HepG2 (cell line): ENCODE measurements around the gene ST8SIA4. TPM values are rescaled to one million over a fixed set of nuclear protein-coding genes. Genes with fewer than 3 reads are reported as not detected.
A peak's percentile ranks its signal among the peaks of the same experiment; 100 is the strongest.

Experiments
- ATAC-seq: fragments of 200-7000 bp; cut with Tn5 transposase; 3 replicates; pipeline ENCODE4 v1.9.1; 2020; ENCODE audit warnings: mild to moderate bottlenecking, moderate library complexity
- BruUV-seq: library from RNA; stranded (reverse); fragments of 400-500 nt; replicated peaks from 2 replicates; lab custom pipeline; 2021; lab: Mats Ljungman, UMichigan
- CTCF ChIA-PET: fragments of 300-600 bp; formaldehyde crosslinking; extraction: SDS; loops from one replicate; lab custom pipeline; 2021; ENCODE audit warnings: low total read pairs, inconsistent platforms, low intra/inter-chr PET ratio; lab: Yijun Ruan, JAX
- POLR2A ChIA-PET: fragments of 350-600 bp; sonication (Branson Sonifier 250); formaldehyde crosslinking; loops from one replicate; lab custom pipeline; 2020; ENCODE audit warnings: antibody characterized with exemption, inconsistent platforms; lab: Yijun Ruan, JAX
- DNase-seq: peaks from one replicate; pipeline ENCODE4 v3.0.0-alpha.2; 2015; ENCODE audit warnings: low spot score
- FAIRE-seq: peaks from 3 replicates; lab custom pipeline; 2011; peaks lifted over from hg19 to GRCh38; lab: Jason Lieb, UNC
- H2AFZ ChIP-seq: one replicate; pipeline ENCODE4 v1.6.1; 2011; ENCODE audit warnings: low read length, inconsistent platforms
- H3K27ac ChIP-seq: fragments of 300-600 bp; 3 replicates; pipeline ENCODE4 v1.8.0; 2011; ENCODE audit warnings: mixed run types, mild to moderate bottlenecking, mixed read lengths, low read length, inconsistent platforms; ENCODE audit not compliant: insufficient read depth; ENCODE audit errors: extremely low read length
- H3K27me3 ChIP-seq, 2 experiments: fragments of 200-600 bp in 1 of 2; 2 replicates in 1 of 2; 3 replicates in 1 of 2; pipeline versions ENCODE4 v1.6.0 to v1.8.0; 2011; ENCODE audit warnings: low read length in 2 of 2, mild to moderate bottlenecking in 2 of 2, moderate library complexity in 2 of 2, inconsistent platforms in 1 of 2; ENCODE audit not compliant: insufficient read depth in 2 of 2, control insufficient read depth in 1 of 2
- H3K36me3 ChIP-seq, 2 experiments: fragments of 200-600 bp in 1 of 2; replicated peaks in 1 of 2; 2 replicates in 1 of 2; 3 replicates in 1 of 2; pipeline versions ENCODE4 v1.5.1 to v1.8.0; 2011; ENCODE audit warnings: low read length in 2 of 2, inconsistent platforms in 1 of 2; ENCODE audit not compliant: insufficient read depth in 2 of 2, control insufficient read depth in 1 of 2
- H3K4me1 ChIP-seq: 2 replicates; pipeline ENCODE4 v1.5.1; 2012; ENCODE audit warnings: low read length, inconsistent platforms; ENCODE audit not compliant: insufficient read depth
- H3K4me2 ChIP-seq: 2 replicates; pipeline ENCODE4 v1.6.0; 2011; ENCODE audit warnings: low read depth, low read length, inconsistent platforms
- H3K4me3 ChIP-seq, 3 experiments: fragments of 200-600 bp in 1 of 3; sonication (generic), shearing (Covaris generic) in 1 of 3; replicated peaks in 1 of 3; 2 replicates each; pipeline ENCODE4 v1.5.1; 2011 to 2016; ENCODE audit warnings: low read length in 3 of 3, inconsistent platforms in 2 of 3, low read depth in 2 of 3, mild to moderate bottlenecking in 2 of 3, control low read depth in 1 of 3, mixed read lengths in 1 of 3; ENCODE audit not compliant: insufficient read depth in 1 of 3
- H3K79me2 ChIP-seq: one replicate; pipeline ENCODE4 v1.6.1; 2011; ENCODE audit warnings: low read length, inconsistent platforms; ENCODE audit not compliant: insufficient read depth
- H3K9ac ChIP-seq: 2 replicates; pipeline ENCODE4 v1.6.0; 2011; ENCODE audit warnings: mild to moderate bottlenecking, low read depth, low read length, inconsistent platforms; ENCODE audit not compliant: insufficient read depth
- H3K9me3 ChIP-seq: 2 replicates; pipeline ENCODE4 v1.5.1; 2012; ENCODE audit warnings: mild to moderate bottlenecking, low read length
- H4K20me1 ChIP-seq: 2 replicates; pipeline ENCODE4 v1.6.0; 2011; ENCODE audit warnings: inconsistent platforms, mild to moderate bottlenecking, low read length, moderate library complexity; ENCODE audit not compliant: insufficient read depth
- CEBPB ChIP-seq: IDR thresholded peaks from 2 replicates; pipeline ENCODE4 v1.6.1; 2011; ENCODE audit warnings: low read depth, low read length, improper control_type of control experiment, borderline replicate concordance
- CREM ChIP-seq, 2 experiments: sonication (generic) in 1 of 2; formaldehyde crosslinking in 1 of 2; IDR thresholded peaks; 2 replicates each; pipeline versions ENCODE4 v1.4.0 to v1.6.1; 2016 to 2020; ENCODE audit warnings: antibody characterized with exemption in 1 of 2, mild to moderate bottlenecking in 1 of 2, missing genetic modification reagents in 1 of 2
- FOXM1 ChIP-seq: sonication (generic); formaldehyde crosslinking; IDR thresholded peaks from 2 replicates; pipeline ENCODE4 v1.5.0; 2020; ENCODE audit warnings: missing genetic modification reagents
- GLI4 ChIP-seq: sonication (generic); formaldehyde crosslinking; IDR thresholded peaks from 2 replicates; pipeline ENCODE4 v1.5.1; 2020; ENCODE audit warnings: missing genetic modification reagents, mild to moderate bottlenecking, moderate library complexity, borderline replicate concordance
- HOXA5 ChIP-seq: sonication (generic); formaldehyde crosslinking; IDR thresholded peaks from 2 replicates; pipeline ENCODE4 v1.4.0; 2020; ENCODE audit warnings: missing genetic modification reagents
- NPAS2 ChIP-seq: sonication (generic); formaldehyde crosslinking; IDR thresholded peaks from 2 replicates; pipeline ENCODE4 v1.8.0; 2022; ENCODE audit warnings: mild to moderate bottlenecking, missing genetic modification reagents, borderline replicate concordance
- RBFOX2 ChIP-seq: fragments of 200-400 bp; formaldehyde crosslinking; IDR thresholded peaks from 2 replicates; pipeline ENCODE4 v1.6.1; 2017; ENCODE audit warnings: low read depth, mild to moderate bottlenecking, low read length
- SMARCC2 ChIP-seq: fragments of 450-650 bp; IDR thresholded peaks from 2 replicates; pipeline ENCODE4 v1.6.1; 2017; ENCODE audit warnings: antibody characterized with exemption, mild to moderate bottlenecking
- TIGD3 ChIP-seq: sonication (generic); formaldehyde crosslinking; IDR thresholded peaks from 2 replicates; pipeline ENCODE4 v1.5.1; 2020; ENCODE audit warnings: mild to moderate bottlenecking, missing genetic modification reagents, borderline replicate concordance
- ZMYM4 ChIP-seq: sonication (generic); formaldehyde crosslinking; IDR thresholded peaks from 2 replicates; pipeline ENCODE4 v1.8.1; 2023; ENCODE audit warnings: mild to moderate bottlenecking, missing genetic modification reagents
- ZNF136 ChIP-seq: sonication (generic); formaldehyde crosslinking; IDR thresholded peaks from 2 replicates; pipeline ENCODE4 v1.8.1; 2022; ENCODE audit warnings: low read depth, mild to moderate bottlenecking, moderate library complexity, missing genetic modification reagents
- WGBS: methylation state at CpG from one replicate; pipeline ENCODE4 v1.1.6; 2017; ENCODE audit warnings: low lambda C conversion rate; 5-methylcytosine and 5-hydroxymethylcytosine counted together
- in situ Hi-C: cut with HindIII; loops from 2 replicates; pipeline ENCODE4 v1.10.0; 2017; ENCODE audit warnings: low pct_unique_long_range_greater_than_20kb; ENCODE audit not compliant: extremely low pct_ligation_motif_present
- intact Hi-C: fragments of 100-400 bp; cut with micrococcal nuclease; formaldehyde crosslinking; loops from one replicate; pipeline ENCODE4 v1.10.0; 2022; ENCODE audit not compliant: unreplicated experiment
- polyA plus RNA-seq, 8 experiments: library from polyadenylated mRNA; depleted of rRNA in 3 of 8; stranded (reverse) in 7 of 8; unstranded in 1 of 8; fragments of >200 nt; fragmentation: Illumina TruSeq in 4 of 8; extraction: Trizol in 4 of 8; gene quantifications; 2 replicates each; pipeline versions ENCODE4 v1.2.1 to v1.2.3, GENCODE V29; 2011 to 2016; ENCODE audit warnings: low read depth in 4 of 8, missing spikeins in 1 of 8, mixed read lengths in 1 of 8; ENCODE audit not compliant: insufficient read depth in 1 of 8
- total RNA-seq, 5 experiments: library from RNA; depleted of rRNA; stranded (reverse); fragments of >200 nt; fragmentation: Illumina TruSeq; extraction: Trizol; gene quantifications; 2 replicates each; pipeline ENCODE4 v1.2.3, GENCODE V29; 2016; ENCODE audit warnings: low read depth in 1 of 5
- TF ChIP-seq, protein P1 (sequence below): IDR thresholded peaks from 2 replicates; pipeline ENCODE4 v1.6.1; 2016; ENCODE audit warnings: missing compliant biosample characterization, missing genetic modification reagents, borderline replicate concordance
- TF ChIP-seq, protein P2 (sequence below): sonication (generic); formaldehyde crosslinking; IDR thresholded peaks from 2 replicates; pipeline ENCODE4 v1.4.0; 2020; ENCODE audit warnings: missing genetic modification reagents

ST8SIA4 gene
- total and polyA plus RNA-seq, 2 of the 13 experiments (the other 11 are each of a cell fraction or from before 2014, with no cell fraction given), result not detected

GRCh38 chr5:100762995-100763394 lies 140.1 kb downstream of the ST8SIA4 start:
- CTCF ChIA-PET, result no interaction called here
- Histone ChIP-seq H3K27ac (no peak overlapping the region), H3K27me3 (no peaks in the 10 kb centered on the region), H3K9ac (no peak overlapping the region), H3K4me2 (no peak overlapping the region), H4K20me1 (no peaks in the 10 kb centered on the region), H3K79me2 (no peaks in the 10 kb centered on the region), H3K36me3 (no peaks in the 10 kb centered on the region), H3K4me1 (no peaks in the 10 kb centered on the region), H3K9me3 (no peaks in the 10 kb centered on the region), H3K4me3 (no peak overlapping the region), H2AFZ (no peak overlapping the region)
- ATAC-seq (no peak), FAIRE-seq (no peak), DNase-seq (no peak)
- POLR2A ChIA-PET, result no interaction called here
- in situ Hi-C loops, result no loop called here
- BruUV-seq, result no TSS peak
- TF ChIP-seq, protein P1, sequence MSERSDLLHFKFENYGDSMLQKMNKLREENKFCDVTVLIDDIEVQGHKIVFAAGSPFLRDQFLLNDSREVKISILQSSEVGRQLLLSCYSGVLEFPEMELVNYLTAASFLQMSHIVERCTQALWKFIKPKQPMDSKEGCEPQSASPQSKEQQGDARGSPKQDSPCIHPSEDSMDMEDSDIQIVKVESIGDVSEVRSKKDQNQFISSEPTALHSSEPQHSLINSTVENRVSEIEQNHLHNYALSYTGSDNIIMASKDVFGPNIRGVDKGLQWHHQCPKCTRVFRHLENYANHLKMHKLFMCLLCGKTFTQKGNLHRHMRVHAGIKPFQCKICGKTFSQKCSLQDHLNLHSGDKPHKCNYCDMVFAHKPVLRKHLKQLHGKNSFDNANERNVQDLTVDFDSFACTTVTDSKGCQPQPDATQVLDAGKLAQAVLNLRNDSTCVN (CRISPR knock-in tag), result no peak
- TF ChIP-seq ZMYM4 (no peak), NPAS2 (no peak), CEBPB (peak; percentile 53; the same call in 1 of the 2 replicates), GLI4 (CRISPR knock-in tag) (no peak)
- intact Hi-C loops, result no loop called here
- WGBS, result 0% methylated on average over 1 of the region's 1 CpG

- Histone ChIP-seq H4K20me1 (no peaks in the 10 kb centered on the region), H3K4me2 (no peak overlapping the region)
- TF ChIP-seq TIGD3 (CRISPR knock-in tag) (no peak), ZNF136 (CRISPR knock-in tag) (no peak), SMARCC2 (no peak), RBFOX2 (no peak), CREM (IDR thresholded peaks at IDR 0.05) (no peak), CREM (CRISPR knock-in tag; IDR thresholded peaks at IDR 0.05) (no peak), FOXM1 (CRISPR knock-in tag) (no peak), HOXA5 (CRISPR knock-in tag) (no peak)
- TF ChIP-seq, protein P2, sequence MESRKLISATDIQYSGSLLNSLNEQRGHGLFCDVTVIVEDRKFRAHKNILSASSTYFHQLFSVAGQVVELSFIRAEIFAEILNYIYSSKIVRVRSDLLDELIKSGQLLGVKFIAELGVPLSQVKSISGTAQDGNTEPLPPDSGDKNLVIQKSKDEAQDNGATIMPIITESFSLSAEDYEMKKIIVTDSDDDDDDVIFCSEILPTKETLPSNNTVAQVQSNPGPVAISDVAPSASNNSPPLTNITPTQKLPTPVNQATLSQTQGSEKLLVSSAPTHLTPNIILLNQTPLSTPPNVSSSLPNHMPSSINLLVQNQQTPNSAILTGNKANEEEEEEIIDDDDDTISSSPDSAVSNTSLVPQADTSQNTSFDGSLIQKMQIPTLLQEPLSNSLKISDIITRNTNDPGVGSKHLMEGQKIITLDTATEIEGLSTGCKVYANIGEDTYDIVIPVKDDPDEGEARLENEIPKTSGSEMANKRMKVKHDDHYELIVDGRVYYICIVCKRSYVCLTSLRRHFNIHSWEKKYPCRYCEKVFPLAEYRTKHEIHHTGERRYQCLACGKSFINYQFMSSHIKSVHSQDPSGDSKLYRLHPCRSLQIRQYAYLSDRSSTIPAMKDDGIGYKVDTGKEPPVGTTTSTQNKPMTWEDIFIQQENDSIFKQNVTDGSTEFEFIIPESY (CRISPR knock-in tag), result no peak
- TF ChIP-seq, all 625 proteins: peak for 0
- DNase-seq (no peak), ATAC-seq (no peak), FAIRE-seq (no peak)
- Histone ChIP-seq H3K9ac (no peak overlapping the region), H2AFZ (no peak overlapping the region), H3K27me3 (no peaks in the 10 kb centered on the region), H3K79me2 (no peaks in the 10 kb centered on the region), H3K4me3 (no peak overlapping the region), H3K9me3 (no peaks in the 10 kb centered on the region), H3K4me1 (no peaks in the 10 kb centered on the region), H3K27ac (no peak overlapping the region), H3K36me3 (no peaks in the 10 kb centered on the region)
- CTCF ChIA-PET, result no interaction called here
- intact Hi-C loops, result no loop called here
- in situ Hi-C loops, result no loop called here
- POLR2A ChIA-PET, result no interaction called here
- BruUV-seq, result no TSS peak
These were observed 141.0 kb downstream of the ST8SIA4 start for GRCh38 chr5:100762108-100762507.
